Measurements from ENCODE around the gene TLE4.

DNA sequence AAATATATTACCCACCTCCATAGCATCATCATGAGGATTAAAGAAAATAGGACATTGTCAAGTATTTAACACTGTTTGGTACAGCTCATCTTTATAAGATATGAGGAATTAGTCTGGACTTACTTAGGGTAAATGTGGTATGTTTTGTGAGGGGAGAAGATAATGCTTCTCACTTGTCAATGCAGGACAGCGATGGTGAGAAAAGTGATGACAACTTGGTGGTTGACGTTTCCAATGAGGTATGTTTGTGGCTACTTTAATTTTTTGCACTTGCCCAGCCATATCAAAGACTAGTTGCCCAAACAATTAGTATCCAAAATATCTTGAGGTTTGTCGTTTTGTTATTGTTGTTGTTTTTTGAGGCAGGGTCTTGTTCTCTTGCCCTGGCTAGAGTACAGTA, 133.9 kb downstream of the TLE4 start:
- TF ChIP-seq CTCF (IDR thresholded peaks at IDR 0.05) (no peak), POLR2A (IDR thresholded peaks at IDR 0.05) (no peak)
